GM12878 (cell line): ENCODE measurements around the gene PRKCZ. TPM values are rescaled to one million over a fixed set of nuclear protein-coding genes. Genes with fewer than 3 reads are reported as not detected.

ENCODE experiments used
- ATAC-seq: fragments of 200-7000 bp; cut with Tn5 transposase; 3 replicates; pipeline ENCODE4 v1.9.1; 2020; ENCODE audit warnings: mild to moderate bottlenecking, moderate library complexity
- BruUV-seq: library from RNA; stranded (reverse); fragments of 400-500 nt; replicated peaks from 2 replicates; lab custom pipeline; 2021; lab: Mats Ljungman, UMichigan
- CTCF ChIA-PET: fragments of 300-600 bp; sonication (Branson Sonifier 250); formaldehyde crosslinking; extraction: SDS; loops from one replicate; lab custom pipeline; 2021; ENCODE audit warnings: inconsistent platforms; lab: Yijun Ruan, JAX
- POLR2A ChIA-PET: fragments of 350-600 bp; formaldehyde crosslinking; extraction: SDS; loops from one replicate; lab custom pipeline; 2021; ENCODE audit warnings: inconsistent platforms; lab: Charles Lee
- RAD21 ChIA-PET: fragments of 300-600 bp; sonication (Branson Sonifier 250); formaldehyde crosslinking; loops from one replicate; lab custom pipeline; 2023; ENCODE audit warnings: antibody characterized with exemption; ENCODE audit not compliant: unreplicated experiment; lab: Charles Lee
- SMC1A ChIA-PET: fragments of 300-600 bp; sonication (Branson Sonifier 250); formaldehyde crosslinking; loops from one replicate; lab custom pipeline; 2023; ENCODE audit not compliant: unreplicated experiment, uncharacterized antibody; lab: Charles Lee
- DNase-seq: peaks from one replicate; pipeline ENCODE4 v3.0.0-alpha.2; 2011; ENCODE audit warnings: low read depth, low spot score
- FAIRE-seq: peaks from 3 replicates; lab custom pipeline; 2011; peaks lifted over from hg19 to GRCh38; lab: Jason Lieb, UNC
- H2AFZ ChIP-seq: 2 replicates; pipeline ENCODE4 v1.6.0; 2011; ENCODE audit warnings: low read depth, low read length, control low read depth; ENCODE audit not compliant: control insufficient read depth
- H3K27ac ChIP-seq: 2 replicates; pipeline ENCODE4 v1.5.1; 2011; ENCODE audit warnings: control low read depth; ENCODE audit not compliant: control insufficient read depth, insufficient read depth
- H3K27me3 ChIP-seq, 2 experiments: replicated peaks in 1 of 2; 2 replicates each; pipeline versions ENCODE4 v1.6.0 to v1.6.1; 2011; ENCODE audit warnings: low read length in 1 of 2; ENCODE audit not compliant: control insufficient read depth in 2 of 2, insufficient read depth in 2 of 2
- H3K36me3 ChIP-seq, 2 experiments: 2 replicates each; pipeline ENCODE4 v1.5.1; 2011; ENCODE audit warnings: low read length in 1 of 2; ENCODE audit not compliant: control insufficient read depth in 2 of 2, insufficient read depth in 2 of 2
- H3K4me1 ChIP-seq: 2 replicates; pipeline ENCODE4 v1.6.1; 2011; ENCODE audit warnings: mild to moderate bottlenecking, low read length, moderate library complexity, mixed read lengths; ENCODE audit not compliant: control insufficient read depth, insufficient read depth
- H3K4me2 ChIP-seq: 2 replicates; pipeline ENCODE4 v1.6.0; 2011; ENCODE audit warnings: control low read depth; ENCODE audit not compliant: control insufficient read depth, insufficient read depth
- H3K4me3 ChIP-seq: fragments of 200-600 bp; sonication (generic); 2 replicates; pipeline ENCODE4 v1.5.1; 2016
- H3K79me2 ChIP-seq: 2 replicates; pipeline ENCODE4 v1.6.0; 2011; ENCODE audit warnings: low read length; ENCODE audit not compliant: control insufficient read depth, insufficient read depth
- H3K9ac ChIP-seq: 2 replicates; pipeline ENCODE4 v1.8.0; 2011; ENCODE audit warnings: low read length, control low read depth, mixed read lengths; ENCODE audit not compliant: control insufficient read depth, insufficient read depth
- H3K9me3 ChIP-seq: replicated peaks from 3 replicates; pipeline ENCODE4 v1.5.1; 2011; ENCODE audit warnings: mild to moderate bottlenecking, low read length; ENCODE audit not compliant: control insufficient read depth, insufficient read depth
- H4K20me1 ChIP-seq: 2 replicates; pipeline ENCODE4 v1.6.0; 2011; ENCODE audit not compliant: control insufficient read depth, insufficient read depth
- ATF3 ChIP-seq: IDR thresholded peaks from 2 replicates; pipeline ENCODE4 v1.6.1; 2011; ENCODE audit warnings: low read depth, mild to moderate bottlenecking, low read length, moderate library complexity, borderline replicate concordance; ENCODE audit errors: extremely low read depth
- CEBPB ChIP-seq, 2 experiments: fragments of 150-350 bp in 1 of 2; IDR thresholded peaks; 2 replicates each; pipeline ENCODE4 v1.6.1; 2012 to 2014; ENCODE audit warnings: low read depth in 2 of 2, low read length in 2 of 2, borderline replicate concordance in 1 of 2, inconsistent platforms in 1 of 2
- NR2C1 ChIP-seq: fragments of 450-650 bp; IDR thresholded peaks from 2 replicates; pipeline ENCODE4 v1.6.1; 2017; ENCODE audit warnings: antibody characterized with exemption, mild to moderate bottlenecking, moderate library complexity
- NRF1 ChIP-seq: conservative IDR thresholded peaks from 2 replicates; pipeline ENCODE4 v1.6.1; 2011; ENCODE audit warnings: mild to moderate bottlenecking, low read depth, low read length, improper control_type of control experiment
- PAX8 ChIP-seq: fragments of 450-650 bp; IDR thresholded peaks from 2 replicates; pipeline ENCODE4 v1.6.1; 2017; ENCODE audit warnings: mild to moderate bottlenecking, moderate library complexity
- RFX5 ChIP-seq: IDR thresholded peaks from 2 replicates; pipeline ENCODE4 v1.6.1; 2011; ENCODE audit warnings: low read depth, low read length, improper control_type of control experiment
- SMAD1 ChIP-seq: fragments of 450-650 bp; IDR thresholded peaks from 2 replicates; pipeline ENCODE4 v1.6.1; 2018; ENCODE audit warnings: mild to moderate bottlenecking, low read depth; ENCODE audit not compliant: partially characterized antibody
- SPI1 ChIP-seq: IDR thresholded peaks from 2 replicates; pipeline ENCODE4 v1.6.1; 2011; ENCODE audit warnings: low read depth, mild to moderate bottlenecking, low read length, moderate library complexity, borderline replicate concordance; ENCODE audit not compliant: insufficient read depth
- ZNF622 ChIP-seq: fragments of 450-650 bp; IDR thresholded peaks from 2 replicates; pipeline ENCODE4 v1.6.1; 2017; ENCODE audit warnings: mild to moderate bottlenecking, inconsistent platforms
- WGBS: methylation state at CpG from one replicate; pipeline ENCODE4 v1.1.6; 2016; ENCODE audit warnings: low lambda C conversion rate; ENCODE audit not compliant: insufficient replicate concordance, insufficient coverage; ENCODE audit errors: missing lambda C conversion rate; 5-methylcytosine and 5-hydroxymethylcytosine counted together
- in situ Hi-C: fragments of 300-500 bp; cut with MboI; formaldehyde crosslinking; loops from 9 replicates; pipeline ENCODE4 v1.14.3; 2018; ENCODE audit warnings: mixed read lengths
- intact Hi-C: fragments of 100-400 bp; cut with micrococcal nuclease; formaldehyde crosslinking; loops from one replicate; pipeline ENCODE4 v1.14.2; 2022; ENCODE audit not compliant: unreplicated experiment
- polyA plus RNA-seq, 11 experiments: library from polyadenylated mRNA; depleted of rRNA in 4 of 11; unstranded in 6 of 11; stranded (reverse) in 5 of 11; fragments of >200 nt; fragmentation: Nextera tagmentation in 4 of 11; fragmentation: Illumina TruSeq in 1 of 11; extraction: Ambion mirVana in 4 of 11; extraction: Trizol in 1 of 11; gene quantifications; 1 replicate in 1 of 11; 2 replicates in 10 of 11; pipeline versions ENCODE4 v1.2.1 to v1.2.3, GENCODE V29; 2011 to 2016; ENCODE audit warnings: inconsistent platforms in 2 of 11, missing spikeins in 2 of 11, low read depth in 1 of 11
- total RNA-seq, 4 experiments: library from RNA; depleted of rRNA in 3 of 4; stranded (reverse); fragments of >200 nt in 3 of 4; fragmentation: Illumina TruSeq in 1 of 4; extraction: Trizol in 1 of 4; gene quantifications; 2 replicates each; pipeline versions ENCODE4 v1.2.1 to v1.2.3, GENCODE V29; 2013 to 2021
- TF ChIP-seq, protein P1 (sequence below): IDR thresholded peaks from 2 replicates; pipeline ENCODE4 v1.6.1; 2012; ENCODE audit warnings: low read depth, low read length, improper control_type of control experiment
- TF ChIP-seq, protein P2 (sequence below): fragments of 450-650 bp; formaldehyde crosslinking; IDR thresholded peaks from 2 replicates; pipeline ENCODE4 v1.5.0; 2022; ENCODE audit warnings: mild to moderate bottlenecking, missing genetic modification characterization

PRKCZ gene
- total and polyA plus RNA-seq, 10 of the 15 experiments (the other 5 are each of a cell fraction or from before 2014, with no cell fraction given): 0.05 to 1.9 (median 0.64) TPM; not detected in 1

DNA sequence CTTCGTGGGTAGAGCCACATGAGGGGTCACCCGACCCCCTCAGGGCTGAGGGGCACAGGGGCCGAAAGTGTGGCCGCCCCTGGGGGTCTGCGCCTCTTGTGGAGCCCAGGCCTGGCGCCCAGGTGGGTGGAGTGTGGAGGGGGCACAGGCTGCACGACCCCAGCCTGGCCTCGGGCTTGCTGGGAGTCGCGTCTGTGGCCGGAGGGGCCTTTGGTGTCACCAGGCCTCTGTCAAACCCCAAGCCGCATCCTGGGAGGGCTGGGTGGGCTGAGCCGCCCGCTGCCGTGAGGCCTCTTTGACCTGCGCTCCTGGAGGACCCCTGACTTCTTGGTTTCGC, 83.6 kb downstream of the PRKCZ start:
- no peak overlapping the region for H3K9ac ChIP-seq

More for the DNA sequence above, 83.6 kb downstream of the PRKCZ start:
- intact Hi-C loops (no loop called here), in situ Hi-C loops (no loop called here)
- ChIA-PET RAD21 (no interaction called here), POLR2A (no interaction called here), CTCF (no interaction called here), SMC1A (no interaction called here)
- Histone ChIP-seq H3K27ac (no peak overlapping the region), H3K9me3 (no peaks in the 10 kb centered on the region), H3K79me2 (no peaks in the 10 kb centered on the region), H3K27me3 (no peaks in the 10 kb centered on the region), H2AFZ (peak overlapping the region; percentile 82), H4K20me1 (no peaks in the 10 kb centered on the region), H3K4me1 (peaks cover 5% of the 10 kb centered on the region), H3K36me3 (no peaks in the 10 kb centered on the region), H3K4me3 (peak overlapping the region; percentile 51), H3K4me2 (peak overlapping the region; percentile 64; the same call in 1 of the 2 replicates)
- DNase-seq (no peak), FAIRE-seq (no peak), ATAC-seq (no peak)
- TF ChIP-seq ZNF622: no peak
- no peak for TF ChIP-seq RFX5
- no peak for TF ChIP-seq ATF3
- TF ChIP-seq, protein P1, sequence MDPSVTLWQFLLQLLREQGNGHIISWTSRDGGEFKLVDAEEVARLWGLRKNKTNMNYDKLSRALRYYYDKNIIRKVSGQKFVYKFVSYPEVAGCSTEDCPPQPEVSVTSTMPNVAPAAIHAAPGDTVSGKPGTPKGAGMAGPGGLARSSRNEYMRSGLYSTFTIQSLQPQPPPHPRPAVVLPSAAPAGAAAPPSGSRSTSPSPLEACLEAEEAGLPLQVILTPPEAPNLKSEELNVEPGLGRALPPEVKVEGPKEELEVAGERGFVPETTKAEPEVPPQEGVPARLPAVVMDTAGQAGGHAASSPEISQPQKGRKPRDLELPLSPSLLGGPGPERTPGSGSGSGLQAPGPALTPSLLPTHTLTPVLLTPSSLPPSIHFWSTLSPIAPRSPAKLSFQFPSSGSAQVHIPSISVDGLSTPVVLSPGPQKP: no peak
- TF ChIP-seq, protein P2, sequence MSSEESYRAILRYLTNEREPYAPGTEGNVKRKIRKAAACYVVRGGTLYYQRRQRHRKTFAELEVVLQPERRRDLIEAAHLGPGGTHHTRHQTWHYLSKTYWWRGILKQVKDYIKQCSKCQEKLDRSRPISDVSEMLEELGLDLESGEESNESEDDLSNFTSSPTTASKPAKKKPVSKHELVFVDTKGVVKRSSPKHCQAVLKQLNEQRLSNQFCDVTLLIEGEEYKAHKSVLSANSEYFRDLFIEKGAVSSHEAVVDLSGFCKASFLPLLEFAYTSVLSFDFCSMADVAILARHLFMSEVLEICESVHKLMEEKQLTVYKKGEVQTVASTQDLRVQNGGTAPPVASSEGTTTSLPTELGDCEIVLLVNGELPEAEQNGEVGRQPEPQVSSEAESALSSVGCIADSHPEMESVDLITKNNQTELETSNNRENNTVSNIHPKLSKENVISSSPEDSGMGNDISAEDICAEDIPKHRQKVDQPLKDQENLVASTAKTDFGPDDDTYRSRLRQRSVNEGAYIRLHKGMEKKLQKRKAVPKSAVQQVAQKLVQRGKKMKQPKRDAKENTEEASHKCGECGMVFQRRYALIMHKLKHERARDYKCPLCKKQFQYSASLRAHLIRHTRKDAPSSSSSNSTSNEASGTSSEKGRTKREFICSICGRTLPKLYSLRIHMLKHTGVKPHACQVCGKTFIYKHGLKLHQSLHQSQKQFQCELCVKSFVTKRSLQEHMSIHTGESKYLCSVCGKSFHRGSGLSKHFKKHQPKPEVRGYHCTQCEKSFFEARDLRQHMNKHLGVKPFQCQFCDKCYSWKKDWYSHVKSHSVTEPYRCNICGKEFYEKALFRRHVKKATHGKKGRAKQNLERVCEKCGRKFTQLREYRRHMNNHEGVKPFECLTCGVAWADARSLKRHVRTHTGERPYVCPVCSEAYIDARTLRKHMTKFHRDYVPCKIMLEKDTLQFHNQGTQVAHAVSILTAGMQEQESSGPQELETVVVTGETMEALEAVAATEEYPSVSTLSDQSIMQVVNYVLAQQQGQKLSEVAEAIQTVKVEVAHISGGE (CRISPR knock-in tag): no peak
- no peak for TF ChIP-seq NRF1
- TF ChIP-seq SMAD1: no peak
- TF ChIP-seq SPI1: no peak
- no peak for TF ChIP-seq CEBPB (IDR thresholded peaks at IDR 0.05; ENCODE audit: borderline replicate concordance in 1 of 2, low read depth in 2 of 2, low read length in 2 of 2)
- no peak for TF ChIP-seq NR2C1
- no peak for TF ChIP-seq PAX8
- no TSS peak for BruUV-seq
- 83% methylated on average over 17 of the region's 17 CpGs for WGBS
